Lower lobe of right lung (tissue), 2 donors: ENCODE results near the gene KIAA1191. TPM values are rescaled to one million over a fixed set of nuclear protein-coding genes. Genes with fewer than 3 reads are reported as not detected.

Experiments used
- ATAC-seq, 2 donors: fragments of 200-7000 bp; cut with Tn5 transposase; one replicate each; pipeline ENCODE4 v1.9.1; 2020 to 2022; ENCODE audit warnings: mild to moderate bottlenecking in 2 of 2, moderate library complexity in 2 of 2
- DNase-seq: peaks from one replicate; pipeline ENCODE4 v3.0.0-alpha.2; 2020
- H3K27ac ChIP-seq: fragments of 200-600 bp; one replicate; pipeline ENCODE4 v1.8.0; 2022
- H3K27me3 ChIP-seq: fragments of 200-600 bp; one replicate; pipeline ENCODE4 v1.8.0; 2022; ENCODE audit warnings: low read depth
- H3K36me3 ChIP-seq: fragments of 200-600 bp; one replicate; pipeline ENCODE4 v1.8.0; 2022; ENCODE audit warnings: mild to moderate bottlenecking
- H3K4me1 ChIP-seq: fragments of 200-600 bp; one replicate; pipeline ENCODE4 v1.8.0; 2022
- H3K4me3 ChIP-seq: fragments of 200-600 bp; one replicate; pipeline ENCODE4 v1.8.0; 2022; ENCODE audit warnings: mild to moderate bottlenecking
- H3K9me3 ChIP-seq: fragments of 200-600 bp; one replicate; pipeline ENCODE4 v1.8.0; 2022
- intact Hi-C: fragments of 100-400 bp; cut with DNase I; formaldehyde crosslinking; loops from one replicate; pipeline ENCODE4 v1.11.0; 2022
- total RNA-seq: library from RNA; stranded (reverse); fragmentation: NEBNext Ultra II Directional; extraction: Animal tissue kit (Norgen Biotek cat#: 25700); gene quantifications from one replicate; pipeline ENCODE4 v1.2.1, GENCODE V29; 2021
- TF ChIP-seq, protein P1 (sequence below): fragments of 200-600 bp; IDR thresholded peaks from one replicate; pipeline ENCODE4 v1.8.0; 2022; ENCODE audit warnings: antibody characterized with exemption, mild to moderate bottlenecking
- donor health status: DM: no; HTN: yes; CAD: no; lungs with severe emphysema.

Gene KIAA1191
- total RNA-seq, 1 donor from 2014 or later, result 88.9 TPM

DNA sequence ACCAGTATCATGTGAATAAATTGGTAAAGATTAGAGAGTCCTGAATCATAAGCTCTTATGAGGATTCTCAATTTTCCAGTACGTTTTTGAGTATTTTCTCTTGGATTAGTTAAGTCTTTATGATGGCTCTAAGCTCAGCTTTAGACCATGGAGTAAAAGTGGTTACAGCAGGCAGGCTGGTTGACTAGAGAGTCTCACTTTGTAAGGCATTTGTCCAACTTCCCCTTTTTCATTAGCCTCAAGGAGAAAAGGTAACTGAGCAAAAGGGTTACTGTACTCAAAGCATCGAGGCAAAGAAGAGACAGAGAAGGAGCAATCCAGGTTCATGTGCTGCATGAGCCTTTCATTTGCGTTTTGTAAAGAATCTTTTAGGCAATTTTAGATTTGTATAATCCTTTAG lies 18.3 kb upstream of the KIAA1191 start:
- Histone ChIP-seq H3K9me3 (no peaks in the 10 kb centered on the region), H3K27ac (no peak overlapping the region), H3K4me3 (no peak overlapping the region), H3K4me1 (no peaks in the 10 kb centered on the region), H3K27me3 (no peaks in the 10 kb centered on the region), H3K36me3 (peaks cover 34% of the 10 kb centered on the region)
- TF ChIP-seq, protein P1, sequence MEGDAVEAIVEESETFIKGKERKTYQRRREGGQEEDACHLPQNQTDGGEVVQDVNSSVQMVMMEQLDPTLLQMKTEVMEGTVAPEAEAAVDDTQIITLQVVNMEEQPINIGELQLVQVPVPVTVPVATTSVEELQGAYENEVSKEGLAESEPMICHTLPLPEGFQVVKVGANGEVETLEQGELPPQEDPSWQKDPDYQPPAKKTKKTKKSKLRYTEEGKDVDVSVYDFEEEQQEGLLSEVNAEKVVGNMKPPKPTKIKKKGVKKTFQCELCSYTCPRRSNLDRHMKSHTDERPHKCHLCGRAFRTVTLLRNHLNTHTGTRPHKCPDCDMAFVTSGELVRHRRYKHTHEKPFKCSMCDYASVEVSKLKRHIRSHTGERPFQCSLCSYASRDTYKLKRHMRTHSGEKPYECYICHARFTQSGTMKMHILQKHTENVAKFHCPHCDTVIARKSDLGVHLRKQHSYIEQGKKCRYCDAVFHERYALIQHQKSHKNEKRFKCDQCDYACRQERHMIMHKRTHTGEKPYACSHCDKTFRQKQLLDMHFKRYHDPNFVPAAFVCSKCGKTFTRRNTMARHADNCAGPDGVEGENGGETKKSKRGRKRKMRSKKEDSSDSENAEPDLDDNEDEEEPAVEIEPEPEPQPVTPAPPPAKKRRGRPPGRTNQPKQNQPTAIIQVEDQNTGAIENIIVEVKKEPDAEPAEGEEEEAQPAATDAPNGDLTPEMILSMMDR, result no peak
- intact Hi-C loops, result no loop called here
- ATAC-seq, result no peak
- no peak for DNase-seq

DNA sequence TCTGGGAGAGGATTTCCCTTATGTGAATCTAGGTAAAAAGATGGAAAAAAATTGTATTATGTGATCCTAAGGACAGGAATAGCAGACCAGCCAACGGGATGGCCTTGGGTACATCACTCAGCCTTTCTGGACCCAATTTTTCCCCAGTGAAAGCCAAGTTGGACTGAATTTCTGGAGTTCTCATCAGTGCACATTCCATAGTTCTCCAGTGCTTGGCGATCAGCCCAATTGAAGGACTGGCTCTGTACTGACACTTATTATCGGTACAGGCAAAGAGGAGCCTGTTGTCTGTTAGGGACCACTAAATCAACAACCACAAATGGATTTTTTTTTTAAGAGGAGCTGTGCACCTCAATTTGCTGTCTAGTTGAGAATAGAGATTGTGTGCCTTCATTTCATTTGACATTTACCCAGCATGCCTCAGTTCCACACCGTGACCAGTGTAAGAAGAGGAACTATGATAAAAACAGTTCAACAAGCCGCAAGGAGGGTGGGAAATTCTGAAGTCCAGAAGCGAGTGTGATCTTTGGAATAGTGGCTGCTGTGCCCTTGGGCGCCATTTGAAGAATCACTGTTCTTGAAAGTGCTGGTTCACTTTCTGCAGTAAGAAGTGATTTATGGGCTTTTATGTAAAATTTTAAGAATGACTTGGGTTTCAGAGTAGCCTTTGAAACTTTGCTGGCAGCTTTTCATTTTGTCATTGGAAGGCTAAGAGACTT lies 11.7 kb upstream of the KIAA1191 start:
- peak; percentile 19 to 41 for ATAC-seq
- intact Hi-C loops, result no loop called here

GRCh38 chr5:176371621-176372539 lies 10.3 kb upstream of the KIAA1191 start:
- TF ChIP-seq, protein P1, result no peak
- Histone ChIP-seq H3K4me3 (no peak overlapping the region), H3K4me1 (no peaks in the 10 kb centered on the region), H3K27ac (no peak overlapping the region), H3K27me3 (no peaks in the 10 kb centered on the region), H3K9me3 (no peaks in the 10 kb centered on the region), H3K36me3 (peaks cover 15% of the 10 kb centered on the region)
- no peak for ATAC-seq
- intact Hi-C loops, result no loop called here
- no peak for DNase-seq

More for the DNA sequence above, 11.7 kb upstream of the KIAA1191 start:
- Histone ChIP-seq H3K36me3 (peaks cover 15% of the 10 kb centered on the region), H3K4me1 (no peaks in the 10 kb centered on the region), H3K9me3 (no peaks in the 10 kb centered on the region), H3K27me3 (no peaks in the 10 kb centered on the region), H3K27ac (no peak overlapping the region), H3K4me3 (no peak overlapping the region)
- TF ChIP-seq, protein P1, result no peak
- no peak for DNase-seq

DNA sequence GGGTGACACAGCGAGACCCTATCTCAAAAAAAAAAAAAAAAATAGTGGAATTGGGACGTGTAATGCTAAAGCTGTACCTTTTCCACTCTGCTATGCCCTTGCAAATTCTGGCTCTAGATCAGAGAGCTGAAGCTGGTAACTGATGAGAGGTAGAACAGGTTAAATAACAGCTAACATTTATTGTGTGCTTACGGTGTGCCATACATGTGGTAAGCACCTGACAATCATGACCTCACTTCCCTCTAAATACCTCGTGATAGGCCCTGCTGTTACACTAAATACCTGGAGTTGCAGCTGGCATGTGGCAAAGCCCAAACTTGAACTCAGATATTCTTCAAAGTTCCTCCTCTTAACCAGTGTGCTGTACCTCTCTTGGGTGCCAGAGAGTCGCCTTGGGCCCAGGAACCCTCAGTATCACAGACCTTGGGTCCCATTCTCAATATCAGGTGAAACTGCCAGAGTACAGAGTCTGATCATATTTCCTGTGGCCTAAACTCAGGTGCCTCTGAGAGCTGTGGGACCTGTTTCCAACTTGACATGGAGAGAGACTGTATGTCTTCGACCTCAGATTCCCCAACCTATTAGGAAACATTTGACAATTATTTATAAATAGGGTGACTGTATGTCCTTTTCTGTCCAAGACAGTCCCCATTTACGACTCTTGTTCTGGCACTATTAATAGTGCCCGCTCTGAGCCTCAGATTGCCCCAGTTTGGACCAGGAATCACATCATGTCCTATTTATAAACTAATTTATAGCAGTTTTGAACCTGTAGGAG lies 8.6 kb upstream of the KIAA1191 start:
- peaks cover 15% of the 10 kb centered on the region for H3K36me3 ChIP-seq
- ATAC-seq (no peak), DNase-seq (no peak)
- intact Hi-C loops, result no loop called here
- TF ChIP-seq, protein P1, result no peak
- no peak overlapping the region for H3K27ac ChIP-seq
- H3K4me3 ChIP-seq, result no peak overlapping the region
- H3K27me3 ChIP-seq, result no peaks in the 10 kb centered on the region
- H3K4me1 ChIP-seq, result peaks cover 7% of the 10 kb centered on the region
- H3K9me3 ChIP-seq, result no peaks in the 10 kb centered on the region

DNA sequence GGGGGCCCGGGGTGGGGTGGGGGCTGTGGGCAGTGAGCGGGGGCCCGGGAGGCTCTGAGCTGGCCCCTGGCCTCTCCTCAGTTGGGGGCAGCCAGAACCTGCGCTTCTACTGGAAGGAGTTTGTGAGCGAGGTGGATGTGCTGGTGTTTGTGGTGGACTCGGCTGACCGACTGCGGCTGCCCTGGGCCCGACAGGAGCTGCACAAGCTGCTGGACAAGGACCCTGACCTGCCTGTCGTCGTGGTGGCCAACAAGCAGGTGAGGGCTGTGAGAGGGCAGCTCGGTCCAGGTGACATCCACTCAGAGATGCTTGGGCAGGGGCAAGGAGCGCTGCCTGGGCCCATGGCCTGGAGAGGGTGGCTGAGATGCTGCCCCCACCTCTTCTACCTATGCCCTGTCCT lies 7.2 kb upstream of the KIAA1191 start:
- intact Hi-C loops, result no loop called here
- no peak for ATAC-seq

More for the DNA sequence above, 7.2 kb upstream of the KIAA1191 start:
- TF ChIP-seq, protein P1, result no peak
- Histone ChIP-seq H3K27ac (no peak overlapping the region), H3K4me1 (peaks cover 12% of the 10 kb centered on the region), H3K9me3 (no peaks in the 10 kb centered on the region), H3K4me3 (no peak overlapping the region), H3K27me3 (no peaks in the 10 kb centered on the region), H3K36me3 (peaks cover 15% of the 10 kb centered on the region)
- DNase-seq, result no peak
